HCT116 (cell line): Measurements from ENCODE around the gene IMPA2. TPM values are rescaled to one million over a fixed set of nuclear protein-coding genes. Genes with fewer than 3 reads are reported as not detected.

Experiments
- ATAC-seq: fragments of 200-7000 bp; cut with Tn5 transposase; 2 replicates; pipeline ENCODE4 v1.9.1; 2020; ENCODE audit warnings: mild to moderate bottlenecking, moderate library complexity
- BruUV-seq: library from RNA; stranded (reverse); fragments of 400-500 nt; replicated peaks from 2 replicates; lab custom pipeline; 2021; lab: Mats Ljungman, UMichigan
- CTCF ChIA-PET: fragments of 300-600 bp; sonication (Branson Sonifier 250); formaldehyde crosslinking; loops from one replicate; lab custom pipeline; 2021; ENCODE audit warnings: antibody characterized with exemption; lab: Charles Lee
- POLR2A ChIA-PET: fragments of 300-600, 350-600 bp; sonication (Branson Sonifier 250); formaldehyde crosslinking; loops from one replicate; lab custom pipeline; 2021; ENCODE audit warnings: antibody characterized with exemption; lab: Charles Lee
- RAD21 ChIA-PET, 2 experiments: fragments of 300-600 bp; sonication (Branson Sonifier 250); formaldehyde crosslinking; loops; one replicate each; lab custom pipeline; 2023; ENCODE audit warnings: low total read pairs in 2 of 2; ENCODE audit not compliant: uncharacterized antibody in 2 of 2, unreplicated experiment in 2 of 2, low non-redundant PET in 1 of 2; lab: Charles Lee
- DNase-seq: peaks from one replicate; pipeline ENCODE4 v3.0.0-alpha.2; 2010; ENCODE audit warnings: low read depth, low spot score
- H2AFZ ChIP-seq: fragments of 200-600 bp; shearing (Covaris generic), sonication (generic); 2 replicates; pipeline ENCODE4 v1.6.1; 2017; ENCODE audit warnings: low read depth, mixed run types, mixed read lengths, antibody characterized with exemption, low read length; ENCODE audit not compliant: poor library complexity, severe bottlenecking
- H3K27ac ChIP-seq: 2 replicates; pipeline ENCODE4 v1.5.1; 2012; ENCODE audit warnings: low read depth, low read length
- H3K27me3 ChIP-seq: fragments of 200-600 bp; sonication (generic); 2 replicates; pipeline ENCODE4 v1.6.1; 2016; ENCODE audit warnings: mixed run types, low read length, mixed read lengths; ENCODE audit not compliant: insufficient read depth
- H3K36me3 ChIP-seq, 2 experiments: fragments of 200-500 bp in 1 of 2; fragments of 200-600 bp in 1 of 2; sonication (Bioruptor generic) in 1 of 2; sonication (generic) in 1 of 2; 2 replicates each; pipeline versions ENCODE4 v1.5.1 to v1.6.1; 2014 to 2016; ENCODE audit warnings: low read length in 2 of 2, inconsistent platforms in 1 of 2, mixed read lengths in 1 of 2, mixed run types in 1 of 2; ENCODE audit not compliant: insufficient read depth in 2 of 2, control insufficient read depth in 1 of 2
- H3K4me1 ChIP-seq, 2 experiments: fragments of 200-600 bp in 1 of 2; sonication (generic) in 1 of 2; 2 replicates each; pipeline versions ENCODE4 v1.5.1 to v1.6.1; 2012 to 2017; ENCODE audit warnings: low read length in 2 of 2, inconsistent platforms in 1 of 2, mild to moderate bottlenecking in 1 of 2, mixed read lengths in 1 of 2, mixed run types in 1 of 2, moderate library complexity in 1 of 2; ENCODE audit not compliant: insufficient read depth in 2 of 2, control insufficient read depth in 1 of 2
- H3K4me2 ChIP-seq: fragments of 200-600 bp; sonication (generic); 2 replicates; pipeline ENCODE4 v1.6.1; 2017; ENCODE audit warnings: mixed run types, low read length, mixed read lengths
- H3K4me3 ChIP-seq, 2 experiments: fragments of 200-600 bp in 1 of 2; sonication (generic) in 1 of 2; replicated peaks in 1 of 2; 2 replicates each; pipeline ENCODE4 v1.5.1; 2011 to 2016; ENCODE audit warnings: low read length in 2 of 2, control low read depth in 1 of 2, low read depth in 1 of 2, mild to moderate bottlenecking in 1 of 2, mixed read lengths in 1 of 2, mixed run types in 1 of 2
- H3K79me2 ChIP-seq: fragments of 200-600 bp; sonication (generic); 2 replicates; pipeline ENCODE4 v1.6.1; 2017; ENCODE audit warnings: mild to moderate bottlenecking, mixed run types, low read length, moderate library complexity, mixed read lengths; ENCODE audit not compliant: insufficient read depth
- H3K9ac ChIP-seq: fragments of 200-600 bp; sonication (generic); 2 replicates; pipeline ENCODE4 v1.6.1; 2016; ENCODE audit warnings: low read length, mixed read lengths
- H3K9me2 ChIP-seq: fragments of 200-600 bp; sonication (generic), shearing (Covaris generic); 2 replicates; pipeline ENCODE4 v1.6.1; 2017; ENCODE audit warnings: mixed run types, mild to moderate bottlenecking, moderate library complexity; ENCODE audit not compliant: insufficient read depth
- H3K9me3 ChIP-seq, 2 experiments: fragments of 200-500 bp in 1 of 2; fragments of 200-600 bp in 1 of 2; sonication (Bioruptor generic) in 1 of 2; sonication (generic) in 1 of 2; 2 replicates each; pipeline ENCODE4 v1.6.1; 2014 to 2017; ENCODE audit warnings: low read length in 2 of 2, mixed read lengths in 2 of 2, inconsistent platforms in 1 of 2, low read depth in 1 of 2, mild to moderate bottlenecking in 1 of 2, mixed run types in 1 of 2, moderate library complexity in 1 of 2; ENCODE audit not compliant: control insufficient read depth in 1 of 2, insufficient read depth in 1 of 2
- H4K20me1 ChIP-seq: fragments of 200-600 bp; sonication (generic), shearing (Covaris generic); 2 replicates; pipeline ENCODE4 v1.6.1; 2017; ENCODE audit warnings: mixed run types, mild to moderate bottlenecking, moderate library complexity; ENCODE audit not compliant: insufficient read depth
- CEBPB ChIP-seq: IDR thresholded peaks from 2 replicates; pipeline ENCODE4 v1.6.1; 2012; ENCODE audit warnings: low read depth
- EGR1 ChIP-seq: IDR thresholded peaks from 2 replicates; pipeline ENCODE4 v1.6.1; 2012; ENCODE audit warnings: low read depth
- ELF1 ChIP-seq: IDR thresholded peaks from 2 replicates; pipeline ENCODE4 v1.6.1; 2012; ENCODE audit warnings: low read depth, borderline replicate concordance
- EZH2 ChIP-seq: fragments of 200-600 bp; sonication (generic); IDR thresholded peaks from 2 replicates; pipeline ENCODE4 v1.6.1; 2017; ENCODE audit warnings: antibody characterized with exemption, mixed run types
- EZH2phosphoT487 ChIP-seq: fragments of 200-600 bp; IDR thresholded peaks from 2 replicates; pipeline ENCODE4 v1.6.1; 2018; ENCODE audit warnings: antibody characterized with exemption, borderline replicate concordance
- POLR2A ChIP-seq: IDR thresholded peaks from 2 replicates; pipeline ENCODE4 v1.7.0; 2011; ENCODE audit warnings: borderline replicate concordance; ENCODE audit not compliant: insufficient read depth, insufficient read length; ENCODE audit errors: extremely low read depth
- POLR2AphosphoS5 ChIP-seq: IDR thresholded peaks from 2 replicates; pipeline ENCODE4 v1.6.1; 2011; ENCODE audit warnings: mild to moderate bottlenecking, low read depth, low read length, moderate library complexity
- RAD21 ChIP-seq: IDR thresholded peaks from 2 replicates; pipeline ENCODE4 v1.6.1; 2012; ENCODE audit warnings: low read depth, mild to moderate bottlenecking
- SIN3A ChIP-seq: IDR thresholded peaks from 2 replicates; pipeline ENCODE4 v1.6.1; 2012; ENCODE audit warnings: low read depth
- SP1 ChIP-seq: IDR thresholded peaks from 2 replicates; pipeline ENCODE4 v1.6.1; 2012; ENCODE audit warnings: low read depth
- SRF ChIP-seq: IDR thresholded peaks from 2 replicates; pipeline ENCODE4 v1.6.1; 2012; ENCODE audit warnings: low read depth
- TCF7L2 ChIP-seq: IDR thresholded peaks from 2 replicates; pipeline ENCODE4 v1.7.0; 2011; ENCODE audit warnings: borderline replicate concordance, inconsistent platforms; ENCODE audit not compliant: insufficient read depth, insufficient read length; ENCODE audit errors: extremely low read depth
- ZBTB33 ChIP-seq: IDR thresholded peaks from 2 replicates; pipeline ENCODE4 v1.6.1; 2011; ENCODE audit warnings: mild to moderate bottlenecking, low read length, moderate library complexity; ENCODE audit not compliant: insufficient replicate concordance; ENCODE audit errors: extremely low read depth
- ZFX ChIP-seq: fragments of 450-650 bp; IDR thresholded peaks from 2 replicates; pipeline ENCODE4 v1.6.1; 2017
- intact Hi-C: fragments of 100-400 bp; cut with micrococcal nuclease; formaldehyde crosslinking; loops from 2 replicates; pipeline ENCODE4 v1.10.0; 2022
- total RNA-seq: library from RNA; stranded (reverse); gene quantifications from one replicate; pipeline ENCODE4 v1.2.1, GENCODE V29; 2021; ENCODE audit not compliant: unreplicated experiment
- TF ChIP-seq, protein P1 (sequence below): IDR thresholded peaks from 2 replicates; pipeline ENCODE4 v1.6.1; 2012; ENCODE audit warnings: low read depth

The IMPA2 gene
- total RNA-seq, 1 experiment from 2014 or later: 32.5 TPM

- no peak for DNase-seq
- Histone ChIP-seq H2AFZ (no peak overlapping the region), H3K4me3 (no peak overlapping the region), H3K9ac (no peak overlapping the region), H3K9me2 (no peaks in the 10 kb centered on the region), H3K79me2 (no peaks in the 10 kb centered on the region), H3K4me1 (peaks cover 0 to 10% of the 10 kb centered on the region in 2 experiments; a peak in 2 of 4 replicates), H4K20me1 (no peaks in the 10 kb centered on the region), H3K36me3 (no peaks in the 10 kb centered on the region), H3K4me2 (no peak overlapping the region), H3K27ac (no peak overlapping the region), H3K9me3 (no peaks in the 10 kb centered on the region), H3K27me3 (no peaks in the 10 kb centered on the region)
- RAD21 ChIA-PET: no interaction called here
- ATAC-seq: no peak
- BruUV-seq: no TSS peak
- intact Hi-C loops: no loop called here
- POLR2A ChIA-PET: no interaction called here
- CTCF ChIA-PET: interaction anchor here (1.4 kb wide), 1 partner anchor 172 kb away, joined by 3 read pairs; no protein-coding TSS in a partner anchor
- no peak for TF ChIP-seq SRF
- no peak for TF ChIP-seq CEBPB
- TF ChIP-seq POLR2AphosphoS5: no peak
- TF ChIP-seq EZH2: no peak
- TF ChIP-seq ELF1: no peak
- TF ChIP-seq RAD21: no peak
- TF ChIP-seq EGR1: no peak
- no peak for TF ChIP-seq EZH2phosphoT487
- TF ChIP-seq SP1: no peak
- TF ChIP-seq SIN3A: no peak
Measured at GRCh38 chr18:12074736-12075135, 93.4 kb downstream of the IMPA2 start.

GRCh38 chr18:12076424-12077140 lies 95.3 kb downstream of the IMPA2 start:
- Histone ChIP-seq H2AFZ (peak overlapping the region; percentile 85), H3K4me2 (peak overlapping the region; percentile 71)
- CTCF ChIA-PET: no interaction called here
- TF ChIP-seq SRF: no peak
- TF ChIP-seq ZFX: peak; percentile 90
- TF ChIP-seq POLR2A: peak; percentile 27
- no peak for TF ChIP-seq POLR2AphosphoS5
- no peak for TF ChIP-seq ELF1
- TF ChIP-seq, protein P1, sequence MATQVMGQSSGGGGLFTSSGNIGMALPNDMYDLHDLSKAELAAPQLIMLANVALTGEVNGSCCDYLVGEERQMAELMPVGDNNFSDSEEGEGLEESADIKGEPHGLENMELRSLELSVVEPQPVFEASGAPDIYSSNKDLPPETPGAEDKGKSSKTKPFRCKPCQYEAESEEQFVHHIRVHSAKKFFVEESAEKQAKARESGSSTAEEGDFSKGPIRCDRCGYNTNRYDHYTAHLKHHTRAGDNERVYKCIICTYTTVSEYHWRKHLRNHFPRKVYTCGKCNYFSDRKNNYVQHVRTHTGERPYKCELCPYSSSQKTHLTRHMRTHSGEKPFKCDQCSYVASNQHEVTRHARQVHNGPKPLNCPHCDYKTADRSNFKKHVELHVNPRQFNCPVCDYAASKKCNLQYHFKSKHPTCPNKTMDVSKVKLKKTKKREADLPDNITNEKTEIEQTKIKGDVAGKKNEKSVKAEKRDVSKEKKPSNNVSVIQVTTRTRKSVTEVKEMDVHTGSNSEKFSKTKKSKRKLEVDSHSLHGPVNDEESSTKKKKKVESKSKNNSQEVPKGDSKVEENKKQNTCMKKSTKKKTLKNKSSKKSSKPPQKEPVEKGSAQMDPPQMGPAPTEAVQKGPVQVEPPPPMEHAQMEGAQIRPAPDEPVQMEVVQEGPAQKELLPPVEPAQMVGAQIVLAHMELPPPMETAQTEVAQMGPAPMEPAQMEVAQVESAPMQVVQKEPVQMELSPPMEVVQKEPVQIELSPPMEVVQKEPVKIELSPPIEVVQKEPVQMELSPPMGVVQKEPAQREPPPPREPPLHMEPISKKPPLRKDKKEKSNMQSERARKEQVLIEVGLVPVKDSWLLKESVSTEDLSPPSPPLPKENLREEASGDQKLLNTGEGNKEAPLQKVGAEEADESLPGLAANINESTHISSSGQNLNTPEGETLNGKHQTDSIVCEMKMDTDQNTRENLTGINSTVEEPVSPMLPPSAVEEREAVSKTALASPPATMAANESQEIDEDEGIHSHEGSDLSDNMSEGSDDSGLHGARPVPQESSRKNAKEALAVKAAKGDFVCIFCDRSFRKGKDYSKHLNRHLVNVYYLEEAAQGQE: no peak
- TF ChIP-seq SIN3A: no peak
- no peak for TF ChIP-seq TCF7L2
- no peak for TF ChIP-seq ZBTB33
- TF ChIP-seq EZH2phosphoT487: no peak
- no peak for TF ChIP-seq EZH2

More at GRCh38 chr18:12076424-12077140, 95.3 kb downstream of the IMPA2 start:
- Histone ChIP-seq H3K4me1 (peaks cover 0 to 10% of the 10 kb centered on the region in 2 experiments; a peak in 2 of 4 replicates), H3K9ac (peak overlapping the region; percentile 61), H3K9me2 (no peaks in the 10 kb centered on the region), H3K79me2 (no peaks in the 10 kb centered on the region), H3K36me3 (no peaks in the 10 kb centered on the region), H3K27ac (peak overlapping the region; percentile 48; the same call in 1 of the 2 replicates), H4K20me1 (no peaks in the 10 kb centered on the region), H3K27me3 (no peaks in the 10 kb centered on the region), H3K9me3 (no peaks in the 10 kb centered on the region), H3K4me3 (peak overlapping the region; percentile 26 to 49)
- ChIA-PET RAD21 (no interaction called here), POLR2A (no interaction called here)
- no TSS peak for BruUV-seq
- ATAC-seq (peak; percentile 88), DNase-seq (no peak)
- intact Hi-C loops: no loop called here
